KMS-11 (cell line): ENCODE data around the gene GPR62.

Experiments
- H2AFZ ChIP-seq: fragments of 200-600 bp; sonication (generic); 2 replicates; pipeline ENCODE4 v1.6.1; 2016; ENCODE audit warnings: antibody characterized with exemption, mixed run types, low read depth
- H3K27ac ChIP-seq: fragments of 200-600 bp; sonication (generic); 2 replicates; pipeline ENCODE4 v1.6.1; 2016; ENCODE audit warnings: mild to moderate bottlenecking, mixed run types
- H3K27me3 ChIP-seq: fragments of 200-600 bp; sonication (generic); 2 replicates; pipeline ENCODE4 v1.6.1; 2017; ENCODE audit warnings: mild to moderate bottlenecking, low read depth, mixed run types, moderate library complexity; ENCODE audit not compliant: insufficient read depth
- H3K36me3 ChIP-seq: fragments of 200-600 bp; sonication (generic); 2 replicates; pipeline ENCODE4 v1.6.1; 2017; ENCODE audit warnings: mild to moderate bottlenecking, mixed run types; ENCODE audit not compliant: insufficient read depth
- H3K4me1 ChIP-seq: fragments of 200-600 bp; sonication (generic); 2 replicates; pipeline ENCODE4 v1.6.1; 2016; ENCODE audit warnings: mild to moderate bottlenecking, low read depth, mixed run types; ENCODE audit not compliant: poor library complexity, severe bottlenecking
- H3K4me2 ChIP-seq: fragments of 200-600 bp; sonication (generic); 2 replicates; pipeline ENCODE4 v1.7.0; 2016; ENCODE audit warnings: mild to moderate bottlenecking, mixed run types
- H3K4me3 ChIP-seq: fragments of 200-600 bp; sonication (generic); IDR thresholded peaks from 2 replicates; pipeline ENCODE4 v1.6.1; 2017; ENCODE audit warnings: low read depth, low read length, mixed read lengths; ENCODE audit not compliant: insufficient read depth
- H3K79me2 ChIP-seq: fragments of 200-600 bp; sonication (generic); 2 replicates; pipeline ENCODE4 v1.6.1; 2016; ENCODE audit warnings: low read depth, mixed run types; ENCODE audit not compliant: insufficient read depth
- H3K9ac ChIP-seq: fragments of 200-600 bp; sonication (generic); 2 replicates; pipeline ENCODE4 v1.6.1; 2016; ENCODE audit warnings: mild to moderate bottlenecking, mixed run types
- H4K20me1 ChIP-seq: fragments of 200-600 bp; sonication (generic); 2 replicates; pipeline ENCODE4 v1.6.1; 2016; ENCODE audit warnings: mild to moderate bottlenecking, mixed run types; ENCODE audit not compliant: insufficient read depth
- CTCF ChIP-seq: fragments of 200-600 bp; sonication (generic); conservative IDR thresholded peaks from 2 replicates; pipeline ENCODE4 v1.6.1; 2017; ENCODE audit warnings: low read depth, mild to moderate bottlenecking, antibody characterized with exemption, low read length, moderate library complexity, mixed read lengths

GPR62 gene

GRCh38 chr3:51934991-51935885, 19.9 kb upstream of the GPR62 start:
- H3K36me3 ChIP-seq = no peaks in the 10 kb centered on the region
- TF ChIP-seq CTCF = no peak
- H3K27me3 ChIP-seq = no peaks in the 10 kb centered on the region
- H3K4me1 ChIP-seq = peaks cover 4% of the 10 kb centered on the region
- no peak overlapping the region for H3K9ac ChIP-seq
- no peak overlapping the region for H2AFZ ChIP-seq
- H3K4me2 ChIP-seq = no peak overlapping the region
- H3K4me3 ChIP-seq = no peak overlapping the region
- no peaks in the 10 kb centered on the region for H4K20me1 ChIP-seq
- no peak overlapping the region for H3K27ac ChIP-seq
- peaks cover 11% of the 10 kb centered on the region; the same call in 1 of the 2 replicates for H3K79me2 ChIP-seq

GRCh38 chr3:51935886-51936755, 19.1 kb upstream of the GPR62 start:
- Histone ChIP-seq H3K4me2 (no peak overlapping the region), H3K27me3 (no peaks in the 10 kb centered on the region), H2AFZ (no peak overlapping the region), H4K20me1 (no peaks in the 10 kb centered on the region), H3K79me2 (peaks cover 19% of the 10 kb centered on the region), H3K4me3 (no peak overlapping the region), H3K4me1 (peaks cover 4% of the 10 kb centered on the region), H3K9ac (no peak overlapping the region), H3K36me3 (no peaks in the 10 kb centered on the region), H3K27ac (no peak overlapping the region)
- no peak for TF ChIP-seq CTCF

- H3K9ac ChIP-seq = no peak overlapping the region
- peaks cover 23% of the 10 kb centered on the region for H3K79me2 ChIP-seq
- H3K27ac ChIP-seq = no peak overlapping the region
- no peak overlapping the region for H3K4me3 ChIP-seq
- no peak overlapping the region for H3K4me2 ChIP-seq
- no peaks in the 10 kb centered on the region for H3K36me3 ChIP-seq
- no peak for TF ChIP-seq CTCF
- no peak overlapping the region for H2AFZ ChIP-seq
- H3K27me3 ChIP-seq = no peaks in the 10 kb centered on the region
- H4K20me1 ChIP-seq = no peaks in the 10 kb centered on the region
- H3K4me1 ChIP-seq = peaks cover 4% of the 10 kb centered on the region
These were observed 18.2 kb upstream of the GPR62 start for GRCh38 chr3:51937014-51937413.

- Histone ChIP-seq H3K4me3 (no peak overlapping the region), H3K27me3 (no peaks in the 10 kb centered on the region), H3K27ac (no peak overlapping the region), H4K20me1 (no peaks in the 10 kb centered on the region), H3K9ac (no peak overlapping the region), H2AFZ (no peak overlapping the region), H3K4me2 (no peak overlapping the region), H3K36me3 (no peaks in the 10 kb centered on the region), H3K79me2 (peaks cover 23% of the 10 kb centered on the region), H3K4me1 (peaks cover 4% of the 10 kb centered on the region)
- TF ChIP-seq CTCF = no peak
These were observed 17.4 kb upstream of the GPR62 start for GRCh38 chr3:51937611-51938450.
